Stomach (tissue), 4 donors: ENCODE results near the gene ELOA.

ENCODE experiments used
- EP300 ChIP-seq: sonication (generic); formaldehyde crosslinking; IDR thresholded peaks from one replicate; pipeline ENCODE4 v1.6.1; 2017; ENCODE audit warnings: antibody characterized with exemption
- POLR2A ChIP-seq, 4 donors: fragments of 450-650 bp; IDR thresholded peaks; one replicate each; pipeline ENCODE4 v1.6.1; 2016; ENCODE audit warnings: antibody characterized with exemption in 4 of 4, control low read depth in 2 of 4, mild to moderate bottlenecking in 1 of 4, moderate library complexity in 1 of 4
- POLR2AphosphoS5 ChIP-seq, 3 donors: sonication (generic); formaldehyde crosslinking; IDR thresholded peaks; one replicate each; pipeline ENCODE4 v1.6.1; 2016; ENCODE audit warnings: antibody characterized with exemption in 3 of 3
- TF ChIP-seq, protein P1 (sequence below), 7 experiments: fragments of 450-650 bp in 4 of 7; fragments of 200-600 bp in 3 of 7; sonication (generic) in 3 of 7; IDR thresholded peaks; one replicate each; pipeline ENCODE4 v1.5.1; 2016 to 2019; ENCODE audit warnings: antibody characterized with exemption in 7 of 7, control low read depth in 2 of 7, mild to moderate bottlenecking in 1 of 7

DNA sequence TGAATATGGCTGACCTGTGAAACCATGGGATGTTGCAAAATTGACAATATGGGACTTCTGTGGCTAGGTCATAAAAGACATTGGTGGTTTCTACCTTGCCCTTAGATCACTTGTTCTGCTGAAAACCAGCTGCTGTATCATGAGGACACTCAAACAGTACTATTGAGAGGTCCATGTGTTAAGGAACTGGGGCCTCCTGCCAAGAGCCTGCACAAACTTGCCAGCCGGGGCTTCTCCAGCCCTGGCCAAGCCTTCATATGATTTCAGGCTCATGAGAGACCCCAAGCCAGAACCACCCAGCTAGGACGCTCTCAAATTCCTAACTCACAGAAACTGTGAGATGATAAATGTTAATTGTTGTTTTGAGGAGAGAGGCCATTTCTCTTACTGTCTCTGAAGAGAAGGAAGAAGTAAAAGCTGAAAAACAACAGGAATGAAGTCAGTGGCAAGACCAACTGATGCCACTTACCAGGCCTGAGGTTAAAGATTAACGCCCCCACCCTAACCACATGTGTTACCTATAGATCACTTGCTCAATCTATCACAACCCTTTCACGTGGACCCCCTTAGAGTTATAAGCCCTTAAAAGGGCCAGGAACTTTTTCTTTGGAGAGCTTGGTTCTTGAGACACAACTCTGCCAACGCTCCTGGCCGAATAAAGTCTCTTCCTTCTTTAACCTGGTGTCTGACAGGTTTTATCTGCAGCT, 31.1 kb downstream of the ELOA start:
- TF ChIP-seq, protein P1, sequence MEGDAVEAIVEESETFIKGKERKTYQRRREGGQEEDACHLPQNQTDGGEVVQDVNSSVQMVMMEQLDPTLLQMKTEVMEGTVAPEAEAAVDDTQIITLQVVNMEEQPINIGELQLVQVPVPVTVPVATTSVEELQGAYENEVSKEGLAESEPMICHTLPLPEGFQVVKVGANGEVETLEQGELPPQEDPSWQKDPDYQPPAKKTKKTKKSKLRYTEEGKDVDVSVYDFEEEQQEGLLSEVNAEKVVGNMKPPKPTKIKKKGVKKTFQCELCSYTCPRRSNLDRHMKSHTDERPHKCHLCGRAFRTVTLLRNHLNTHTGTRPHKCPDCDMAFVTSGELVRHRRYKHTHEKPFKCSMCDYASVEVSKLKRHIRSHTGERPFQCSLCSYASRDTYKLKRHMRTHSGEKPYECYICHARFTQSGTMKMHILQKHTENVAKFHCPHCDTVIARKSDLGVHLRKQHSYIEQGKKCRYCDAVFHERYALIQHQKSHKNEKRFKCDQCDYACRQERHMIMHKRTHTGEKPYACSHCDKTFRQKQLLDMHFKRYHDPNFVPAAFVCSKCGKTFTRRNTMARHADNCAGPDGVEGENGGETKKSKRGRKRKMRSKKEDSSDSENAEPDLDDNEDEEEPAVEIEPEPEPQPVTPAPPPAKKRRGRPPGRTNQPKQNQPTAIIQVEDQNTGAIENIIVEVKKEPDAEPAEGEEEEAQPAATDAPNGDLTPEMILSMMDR (IDR thresholded peaks at IDR 0.05): no peak
- TF ChIP-seq POLR2AphosphoS5 (IDR thresholded peaks at IDR 0.05) (no peak), EP300 (no peak), POLR2A (IDR thresholded peaks at IDR 0.05) (no peak)
